CD4-positive, CD25-positive, alpha-beta regulatory T cell (primary cell): ENCODE data around the gene HEATR5B. TPM values are rescaled to one million over a fixed set of nuclear protein-coding genes. Genes with fewer than 3 reads are reported as not detected.
A peak's percentile ranks its signal among the peaks of the same experiment; 100 is the strongest.

Source experiments
- ATAC-seq, 2 donors: fragments of 150-1000 bp; cut with Tn5 transposase; one replicate each; pipeline ENCODE4 v1.10.0; 2021; ENCODE audit warnings: low read depth in 2 of 2, moderate number of reproducible peaks in 2 of 2, moderate library complexity in 1 of 2
- DNase-seq, 3 donors: peaks; one replicate each; pipeline versions ENCODE4 v3.0.0 to v3.0.0-alpha.2; 2012 to 2022; ENCODE audit warnings: mixed read lengths in 1 of 3
- H3K27ac ChIP-seq: one replicate; pipeline ENCODE4 v1.7.0; 2013; ENCODE audit warnings: mild to moderate bottlenecking, low read length; ENCODE audit not compliant: insufficient read depth, poor library complexity, severe bottlenecking
- H3K27me3 ChIP-seq: one replicate; pipeline ENCODE4 v1.7.0; 2013; ENCODE audit warnings: low read length; ENCODE audit not compliant: control insufficient read depth, insufficient read depth
- H3K36me3 ChIP-seq: one replicate; pipeline ENCODE4 v1.7.0; 2013; ENCODE audit warnings: mild to moderate bottlenecking, low read length, moderate library complexity; ENCODE audit not compliant: control insufficient read depth, insufficient read depth
- H3K4me1 ChIP-seq: 2 replicates; pipeline ENCODE4 v1.7.0; 2013; ENCODE audit warnings: mild to moderate bottlenecking, low read length; ENCODE audit not compliant: insufficient read depth, control insufficient read depth, poor library complexity, severe bottlenecking
- H3K4me3 ChIP-seq: one replicate; pipeline ENCODE4 v1.7.0; 2013; ENCODE audit warnings: low read depth, mild to moderate bottlenecking, low read length, moderate library complexity
- H3K9me3 ChIP-seq, 2 experiments: 1 replicate in 1 of 2; 2 replicates in 1 of 2; pipeline ENCODE4 v1.7.0; 2013; ENCODE audit warnings: low read length in 2 of 2, mild to moderate bottlenecking in 1 of 2, moderate library complexity in 1 of 2; ENCODE audit not compliant: control insufficient read depth in 2 of 2
- H3K27ac Mint-ChIP-seq, 3 donors: one replicate each; pipeline ENCODE4 v1.8.0; 2020 to 2022; ENCODE audit warnings: mild to moderate bottlenecking in 3 of 3, mixed read lengths in 3 of 3, moderate library complexity in 2 of 3
- H3K27me3 Mint-ChIP-seq: one replicate; pipeline ENCODE4 v1.8.0; 2022; ENCODE audit warnings: mild to moderate bottlenecking, mixed read lengths
- H3K36me3 Mint-ChIP-seq: one replicate; pipeline ENCODE4 v1.8.0; 2020; ENCODE audit warnings: mixed read lengths
- H3K4me1 Mint-ChIP-seq, 4 donors: one replicate each; pipeline ENCODE4 v1.8.0; 2020 to 2022; ENCODE audit warnings: mixed read lengths in 4 of 4, mild to moderate bottlenecking in 1 of 4
- H3K4me3 Mint-ChIP-seq, 4 donors: one replicate each; pipeline ENCODE4 v1.8.0; 2020 to 2022; ENCODE audit warnings: mild to moderate bottlenecking in 4 of 4, mixed read lengths in 4 of 4, moderate library complexity in 3 of 4
- H3K9me3 Mint-ChIP-seq, 7 donors: one replicate each; pipeline ENCODE4 v1.8.0; 2020 to 2022; ENCODE audit warnings: mixed read lengths in 7 of 7, mild to moderate bottlenecking in 3 of 7, moderate library complexity in 2 of 7
- polyA plus RNA-seq, 4 donors: library from polyadenylated mRNA; unstranded; fragments of 300-500 nt; fragmentation: Illumina TruSeq; gene quantifications; one replicate each; pipeline ENCODE4 v1.2.3, GENCODE V29; 2021
- total RNA-seq: library from RNA; stranded (reverse); gene quantifications from one replicate; pipeline ENCODE4 v1.2.3, GENCODE V29; 2022

The HEATR5B gene
- total and polyA plus RNA-seq, 5 donors from 2014 or later, result 7.4 to 49.1 (median 10.0) TPM

DNA sequence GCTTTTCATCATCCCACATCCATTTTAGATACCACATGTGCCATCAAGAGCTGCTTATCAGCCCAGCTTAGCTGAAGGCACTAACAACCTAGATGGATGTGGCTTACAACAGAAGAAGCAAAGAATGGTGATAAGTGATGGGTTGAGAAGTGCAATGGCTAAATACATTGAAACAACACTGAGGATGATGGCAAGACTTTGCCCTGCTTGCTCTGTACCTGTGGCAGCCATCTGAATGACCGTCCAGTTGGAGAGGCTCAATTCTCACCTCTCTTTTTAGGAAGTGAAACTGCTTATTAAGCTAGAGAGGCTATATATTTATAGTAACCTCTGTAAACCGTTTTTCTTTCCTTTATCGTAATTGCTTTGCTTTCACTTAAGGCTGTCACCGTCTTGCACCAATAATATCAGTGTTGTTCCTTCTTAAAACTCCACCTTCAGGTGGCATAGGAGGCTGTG lies 5.9 kb upstream of the HEATR5B start:
- Mint-ChIP-seq H3K36me3 (peaks cover 30% of the 10 kb centered on the region), H3K27ac (no peak overlapping the region), H3K27me3 (no peaks in the 10 kb centered on the region), H3K4me3 (no peak overlapping the region), H3K4me1 (peaks cover 14 to 16% (median 16%) of the 10 kb centered on the region in 4 donors), H3K9me3 (no peaks in the 10 kb centered on the region)
- H3K9me3 ChIP-seq, result no peaks in the 10 kb centered on the region
- no peak overlapping the region for H3K4me3 ChIP-seq
- no peak overlapping the region for H3K27ac ChIP-seq
- no peaks in the 10 kb centered on the region for H3K27me3 ChIP-seq
- peaks cover 55% of the 10 kb centered on the region for H3K36me3 ChIP-seq
- peaks cover 7% of the 10 kb centered on the region for H3K4me1 ChIP-seq
- peak in 1 of 2 donors; percentile 31 for ATAC-seq
- no peak for DNase-seq

DNA sequence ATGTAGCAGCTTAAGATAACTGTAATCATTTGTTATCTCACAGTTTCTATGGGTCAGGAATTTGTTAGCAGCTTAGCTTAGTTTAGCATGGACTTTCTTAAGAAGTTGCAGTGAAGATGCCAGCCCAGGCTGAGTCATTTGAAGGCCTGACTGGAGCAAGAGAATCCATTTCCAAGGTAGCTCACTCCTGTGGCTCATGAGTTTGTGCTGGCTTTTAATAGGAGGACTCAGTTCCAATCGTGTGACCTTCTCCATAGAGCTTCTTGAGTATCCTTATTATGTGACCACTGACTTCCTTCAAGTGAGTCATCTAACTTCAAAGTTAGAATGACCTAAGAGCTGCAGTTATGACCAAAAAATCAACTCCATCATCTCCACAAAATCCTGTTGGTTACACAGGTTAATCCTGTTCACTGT lies 1.6 kb upstream of the HEATR5B start:
- H3K4me3 Mint-ChIP-seq, result peak overlapping the region in 1 of 4 donors; percentile 58
- DNase-seq (peak in 1 of 3 donors; percentile 3), ATAC-seq (no peak)
- H3K9me3 Mint-ChIP-seq, result no peaks in the 10 kb centered on the region
- no peaks in the 10 kb centered on the region for H3K27me3 Mint-ChIP-seq
- peaks cover 43% of the 10 kb centered on the region for H3K4me1 ChIP-seq
- peak overlapping the region; percentile 75 for H3K27ac ChIP-seq
- H3K9me3 ChIP-seq, result no peaks in the 10 kb centered on the region
- peak overlapping the region; percentile 96 for H3K4me3 ChIP-seq
- peaks cover 28% of the 10 kb centered on the region for H3K36me3 ChIP-seq
- H3K36me3 Mint-ChIP-seq, result peaks cover 24% of the 10 kb centered on the region
- no peak overlapping the region for H3K27ac Mint-ChIP-seq
- H3K4me1 Mint-ChIP-seq, result peaks cover 27 to 35% (median 30%) of the 10 kb centered on the region in 4 donors
- no peaks in the 10 kb centered on the region for H3K27me3 ChIP-seq

DNA sequence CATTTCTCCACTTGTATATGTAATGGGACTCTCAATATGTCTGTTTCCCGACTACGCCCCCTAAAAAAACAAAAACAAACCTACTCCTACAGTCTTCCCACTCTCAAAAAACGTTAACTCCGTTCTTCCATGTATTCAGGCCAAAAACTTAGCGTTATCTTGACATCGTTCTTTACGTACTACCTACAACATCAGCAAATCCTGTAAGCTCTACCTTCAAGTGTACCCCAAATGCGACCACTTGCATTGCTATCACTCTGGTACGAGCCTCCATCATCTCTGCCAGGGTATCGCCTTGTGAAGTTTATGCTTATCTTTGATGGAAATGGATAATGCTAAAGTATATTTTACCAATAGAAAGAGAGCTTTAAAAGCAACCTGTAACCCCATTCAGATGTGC lies 625 bp upstream of the HEATR5B start:
- DNase-seq (no peak), ATAC-seq (no peak)
- peaks cover 37 to 45% (median 39%) of the 10 kb centered on the region in 4 donors for H3K4me1 Mint-ChIP-seq
- no peak overlapping the region for H3K27ac Mint-ChIP-seq
- Histone ChIP-seq H3K4me3 (peak overlapping the region; percentile 96), H3K4me1 (peaks cover 51% of the 10 kb centered on the region), H3K9me3 (no peaks in the 10 kb centered on the region), H3K27ac (peak overlapping the region; percentile 75), H3K36me3 (peaks cover 18% of the 10 kb centered on the region), H3K27me3 (no peaks in the 10 kb centered on the region)
- H3K4me3 Mint-ChIP-seq, result no peak overlapping the region
- H3K27me3 Mint-ChIP-seq, result no peaks in the 10 kb centered on the region
- H3K9me3 Mint-ChIP-seq, result no peaks in the 10 kb centered on the region
- peaks cover 28% of the 10 kb centered on the region for H3K36me3 Mint-ChIP-seq

DNA sequence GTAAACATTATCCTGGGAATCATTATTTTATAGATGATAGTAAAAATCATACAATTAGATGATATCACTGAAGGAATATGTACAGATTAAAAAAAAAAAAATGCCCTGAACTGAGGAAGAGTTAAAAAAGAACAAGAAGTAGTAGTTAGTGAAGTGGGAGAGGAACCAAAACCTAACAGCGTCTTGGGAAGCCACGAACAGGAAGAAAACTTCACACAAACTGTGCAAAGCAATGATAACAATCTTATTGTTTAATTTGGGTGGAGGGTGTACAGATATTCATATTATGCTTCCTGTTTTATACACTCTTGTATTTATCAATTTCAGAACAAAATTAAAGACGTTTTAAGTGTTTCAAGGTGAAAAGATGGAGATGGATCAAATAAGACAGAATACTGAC lies 3.5 kb downstream of the HEATR5B start:
- no peaks in the 10 kb centered on the region for H3K9me3 Mint-ChIP-seq
- Histone ChIP-seq H3K4me3 (peak overlapping the region; percentile 84), H3K9me3 (no peaks in the 10 kb centered on the region), H3K27me3 (no peaks in the 10 kb centered on the region), H3K27ac (peak overlapping the region; percentile 60), H3K36me3 (peaks cover 38% of the 10 kb centered on the region), H3K4me1 (peaks cover 62% of the 10 kb centered on the region)
- H3K4me3 Mint-ChIP-seq, result peak overlapping the region in 3 of 4 donors; percentile 80 to 93 (median 82)
- ATAC-seq (no peak), DNase-seq (no peak)
- H3K27ac Mint-ChIP-seq, result peak overlapping the region; percentile 72 to 86 (median 78)
- H3K27me3 Mint-ChIP-seq, result no peaks in the 10 kb centered on the region
- peaks cover 44 to 54% (median 52%) of the 10 kb centered on the region in 4 donors for H3K4me1 Mint-ChIP-seq
- H3K36me3 Mint-ChIP-seq, result peaks cover 39% of the 10 kb centered on the region

DNA sequence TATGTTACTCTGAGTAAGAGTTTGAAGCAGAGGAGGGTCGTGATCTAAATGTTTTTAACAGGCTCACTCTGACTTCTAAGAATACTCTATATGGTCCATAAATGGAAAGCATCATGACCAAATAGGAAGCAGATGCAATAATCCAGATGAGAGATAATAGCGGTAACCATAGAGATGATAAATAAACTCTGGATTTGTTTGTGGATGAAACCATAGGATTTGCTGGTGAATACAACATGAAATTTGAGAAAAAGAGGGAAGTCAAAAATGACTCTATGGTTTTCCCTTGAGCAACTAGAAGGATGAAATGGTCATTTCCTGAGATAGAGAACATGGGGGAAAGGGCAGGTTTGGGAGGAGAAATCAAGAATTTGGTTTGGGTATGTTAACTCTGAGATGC lies 3.9 kb downstream of the HEATR5B start:
- peak overlapping the region in 3 of 4 donors; percentile 80 to 93 (median 82) for H3K4me3 Mint-ChIP-seq
- Histone ChIP-seq H3K36me3 (peaks cover 42% of the 10 kb centered on the region), H3K4me3 (peak overlapping the region; percentile 84), H3K27ac (peak overlapping the region; percentile 60), H3K27me3 (no peaks in the 10 kb centered on the region), H3K4me1 (peaks cover 58% of the 10 kb centered on the region), H3K9me3 (no peaks in the 10 kb centered on the region)
- H3K4me1 Mint-ChIP-seq, result peaks cover 44 to 57% (median 53%) of the 10 kb centered on the region in 4 donors
- no peak for ATAC-seq
- no peaks in the 10 kb centered on the region for H3K27me3 Mint-ChIP-seq
- H3K9me3 Mint-ChIP-seq, result no peaks in the 10 kb centered on the region
- DNase-seq, result no peak
- H3K27ac Mint-ChIP-seq, result peak overlapping the region; percentile 72 to 86 (median 78)
- H3K36me3 Mint-ChIP-seq, result peaks cover 42% of the 10 kb centered on the region

DNA sequence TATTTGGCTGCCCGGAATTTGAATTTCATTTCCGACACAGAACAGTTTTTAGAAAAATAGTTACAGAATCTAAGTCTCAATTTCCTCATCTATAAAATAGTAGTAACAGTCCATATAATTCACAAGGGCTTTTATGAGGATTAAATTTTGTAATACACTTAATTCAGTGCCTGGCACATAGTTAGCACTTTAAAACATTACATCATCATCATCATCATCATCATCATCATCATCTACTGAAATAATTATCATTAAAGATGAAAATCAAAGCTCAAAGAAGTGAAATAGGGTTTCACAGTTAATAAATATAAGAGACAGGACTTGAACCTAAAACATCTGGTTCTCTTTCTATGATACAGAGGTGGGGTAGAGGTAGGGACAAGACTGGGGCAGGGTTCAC lies 13.2 kb downstream of the HEATR5B start:
- H3K4me1 ChIP-seq, result peaks cover 5% of the 10 kb centered on the region
- H3K4me3 ChIP-seq, result no peak overlapping the region
- H3K9me3 ChIP-seq, result no peaks in the 10 kb centered on the region
- Mint-ChIP-seq H3K27me3 (no peaks in the 10 kb centered on the region), H3K36me3 (peaks cover 49% of the 10 kb centered on the region), H3K4me3 (no peak overlapping the region), H3K9me3 (no peaks in the 10 kb centered on the region), H3K4me1 (peaks cover 16 to 32% (median 24%) of the 10 kb centered on the region in 4 donors), H3K27ac (no peak overlapping the region)
- DNase-seq (no peak), ATAC-seq (no peak)
- no peaks in the 10 kb centered on the region for H3K27me3 ChIP-seq
- no peak overlapping the region for H3K27ac ChIP-seq
- peaks cover 89% of the 10 kb centered on the region for H3K36me3 ChIP-seq

DNA sequence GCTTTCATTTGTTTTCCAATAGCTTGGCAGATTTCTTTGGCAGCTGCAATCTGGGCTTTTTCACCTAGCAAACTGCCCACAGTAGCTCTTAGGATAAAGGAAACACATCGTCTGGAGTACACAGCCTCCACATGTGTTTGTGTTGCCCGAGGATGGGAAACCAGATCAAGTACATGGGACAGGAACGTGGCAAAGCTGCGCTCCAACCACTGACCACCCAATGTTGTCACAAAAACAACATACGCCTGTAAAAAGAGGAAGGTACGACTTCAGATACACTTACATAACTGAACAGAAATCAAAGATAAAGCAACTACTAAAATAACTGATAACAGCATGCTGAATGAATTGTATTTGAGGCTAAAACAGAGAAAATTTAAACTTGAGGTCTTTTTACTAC lies 15.5 kb downstream of the HEATR5B start:
- Histone ChIP-seq H3K36me3 (peaks cover 94% of the 10 kb centered on the region), H3K27me3 (no peaks in the 10 kb centered on the region), H3K4me3 (no peak overlapping the region), H3K9me3 (no peaks in the 10 kb centered on the region), H3K4me1 (no peaks in the 10 kb centered on the region), H3K27ac (no peak overlapping the region)
- no peaks in the 10 kb centered on the region for H3K27me3 Mint-ChIP-seq
- H3K4me3 Mint-ChIP-seq, result no peak overlapping the region
- peaks cover 9 to 19% (median 16%) of the 10 kb centered on the region in 4 donors for H3K4me1 Mint-ChIP-seq
- H3K9me3 Mint-ChIP-seq, result no peaks in the 10 kb centered on the region
- DNase-seq (no peak), ATAC-seq (no peak)
- peaks cover 42% of the 10 kb centered on the region for H3K36me3 Mint-ChIP-seq
- H3K27ac Mint-ChIP-seq, result peak overlapping the region in 1 of 3 donors; percentile 36

DNA sequence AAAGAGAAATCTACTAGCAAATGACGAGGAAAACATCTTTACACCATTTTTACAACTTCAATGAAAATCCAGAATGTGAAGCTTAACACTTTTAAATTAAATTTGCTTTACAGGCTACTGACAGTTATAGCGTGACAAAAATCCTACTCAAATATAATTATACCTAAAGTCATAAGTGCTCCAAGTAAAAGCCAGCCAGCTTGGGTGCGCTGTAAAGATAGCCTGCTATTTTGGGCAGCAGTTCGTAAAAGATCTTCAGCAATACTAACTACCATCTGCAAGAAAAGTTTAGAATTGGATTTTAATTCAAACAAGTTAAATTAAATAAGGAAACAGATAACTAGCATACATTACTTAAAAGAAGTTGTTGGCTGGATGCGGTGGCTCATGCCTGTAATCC lies 22.4 kb downstream of the HEATR5B start:
- Mint-ChIP-seq H3K27ac (no peak overlapping the region), H3K27me3 (no peaks in the 10 kb centered on the region), H3K9me3 (no peaks in the 10 kb centered on the region), H3K36me3 (peaks cover 47% of the 10 kb centered on the region), H3K4me1 (peaks cover 0 to 8% (median 3%) of the 10 kb centered on the region in 4 donors), H3K4me3 (no peak overlapping the region)
- H3K27ac ChIP-seq, result no peak overlapping the region
- H3K27me3 ChIP-seq, result no peaks in the 10 kb centered on the region
- H3K36me3 ChIP-seq, result peaks cover 90% of the 10 kb centered on the region
- DNase-seq (no peak), ATAC-seq (no peak)
- H3K4me3 ChIP-seq, result no peak overlapping the region
- H3K4me1 ChIP-seq, result no peaks in the 10 kb centered on the region
- H3K9me3 ChIP-seq, result no peaks in the 10 kb centered on the region
